ENCODE data around the gene DNASE1L1. TPM values are rescaled to one million over a fixed set of nuclear protein-coding genes. Genes with fewer than 3 reads are reported as not detected.

The DNASE1L1 gene
- total and polyA plus RNA-seq, 2 of the 13 experiments (the other 11 are each of a cell fraction or from before 2014, with no cell fraction given) = 4.7 to 12.3 TPM

DNA sequence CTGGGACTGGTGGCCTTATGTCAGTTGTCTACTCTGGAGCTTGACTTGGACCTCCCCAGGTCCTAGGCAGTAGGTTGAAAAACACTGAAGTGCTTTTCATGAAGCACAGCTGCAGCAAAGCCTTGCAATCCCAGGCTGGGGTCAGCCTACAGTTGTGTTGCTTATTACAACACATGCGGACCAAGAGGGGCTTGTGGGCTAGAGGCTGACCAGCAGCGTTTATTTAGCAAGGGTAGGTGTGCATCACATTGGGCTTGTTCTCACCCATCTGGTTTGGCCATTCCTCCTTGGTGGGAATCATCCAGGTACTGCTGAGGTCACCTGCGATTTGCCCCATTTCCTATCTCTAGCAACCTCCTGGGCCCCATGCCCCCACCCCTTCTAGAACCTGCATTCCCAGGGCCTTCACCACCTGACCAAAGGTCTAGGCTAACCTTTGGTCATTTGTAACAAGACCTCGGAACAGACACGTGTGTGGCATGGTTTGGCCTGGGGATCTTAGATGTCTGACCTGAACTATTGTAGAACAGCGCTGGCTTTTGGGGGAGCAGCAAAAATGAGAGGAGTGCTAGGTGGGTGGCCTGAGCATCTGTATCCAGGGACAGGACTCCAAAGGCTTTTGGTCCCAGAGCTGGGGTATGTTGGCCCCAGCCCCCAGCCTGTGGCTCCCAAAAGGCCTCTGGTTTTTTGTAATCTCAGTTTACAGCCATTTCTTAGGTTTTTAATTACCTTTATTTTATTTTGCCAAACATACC lies 7.8 kb downstream of the DNASE1L1 start (continued):
- no peak for TF ChIP-seq ZNF615 (CRISPR knock-in tag; IDR thresholded peaks at IDR 0.05; ENCODE audit: borderline replicate concordance)
- TF ChIP-seq JUNB (CRISPR knock-in tag; IDR thresholded peaks at IDR 0.05; ENCODE audit: borderline replicate concordance) = no peak
- TF ChIP-seq WIZ (CRISPR knock-in tag; IDR thresholded peaks at IDR 0.05) = no peak
- TF ChIP-seq ZBTB42 (CRISPR knock-in tag; IDR thresholded peaks at IDR 0.05) = no peak
- TF ChIP-seq, protein P1, sequence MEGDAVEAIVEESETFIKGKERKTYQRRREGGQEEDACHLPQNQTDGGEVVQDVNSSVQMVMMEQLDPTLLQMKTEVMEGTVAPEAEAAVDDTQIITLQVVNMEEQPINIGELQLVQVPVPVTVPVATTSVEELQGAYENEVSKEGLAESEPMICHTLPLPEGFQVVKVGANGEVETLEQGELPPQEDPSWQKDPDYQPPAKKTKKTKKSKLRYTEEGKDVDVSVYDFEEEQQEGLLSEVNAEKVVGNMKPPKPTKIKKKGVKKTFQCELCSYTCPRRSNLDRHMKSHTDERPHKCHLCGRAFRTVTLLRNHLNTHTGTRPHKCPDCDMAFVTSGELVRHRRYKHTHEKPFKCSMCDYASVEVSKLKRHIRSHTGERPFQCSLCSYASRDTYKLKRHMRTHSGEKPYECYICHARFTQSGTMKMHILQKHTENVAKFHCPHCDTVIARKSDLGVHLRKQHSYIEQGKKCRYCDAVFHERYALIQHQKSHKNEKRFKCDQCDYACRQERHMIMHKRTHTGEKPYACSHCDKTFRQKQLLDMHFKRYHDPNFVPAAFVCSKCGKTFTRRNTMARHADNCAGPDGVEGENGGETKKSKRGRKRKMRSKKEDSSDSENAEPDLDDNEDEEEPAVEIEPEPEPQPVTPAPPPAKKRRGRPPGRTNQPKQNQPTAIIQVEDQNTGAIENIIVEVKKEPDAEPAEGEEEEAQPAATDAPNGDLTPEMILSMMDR (CRISPR knock-in tag; IDR thresholded peaks at IDR 0.05) = no peak
- TF ChIP-seq, protein P2, sequence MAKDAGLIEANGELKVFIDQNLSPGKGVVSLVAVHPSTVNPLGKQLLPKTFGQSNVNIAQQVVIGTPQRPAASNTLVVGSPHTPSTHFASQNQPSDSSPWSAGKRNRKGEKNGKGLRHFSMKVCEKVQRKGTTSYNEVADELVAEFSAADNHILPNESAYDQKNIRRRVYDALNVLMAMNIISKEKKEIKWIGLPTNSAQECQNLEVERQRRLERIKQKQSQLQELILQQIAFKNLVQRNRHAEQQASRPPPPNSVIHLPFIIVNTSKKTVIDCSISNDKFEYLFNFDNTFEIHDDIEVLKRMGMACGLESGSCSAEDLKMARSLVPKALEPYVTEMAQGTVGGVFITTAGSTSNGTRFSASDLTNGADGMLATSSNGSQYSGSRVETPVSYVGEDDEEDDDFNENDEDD (CRISPR knock-in tag; IDR thresholded peaks at IDR 0.05; ENCODE audit: borderline replicate concordance) = peak; percentile 36; the same call in 1 of the 2 replicates
- no peak for TF ChIP-seq CBX1 (IDR thresholded peaks at IDR 0.05; ENCODE audit: low read depth)
- peak; percentile 18; the same call in 1 of the 2 replicates for TF ChIP-seq RXRB (CRISPR knock-in tag; IDR thresholded peaks at IDR 0.05; ENCODE audit: borderline replicate concordance)
- no peak for TF ChIP-seq RFX1 (IDR thresholded peaks at IDR 0.05)
- TF ChIP-seq ZNF724P (CRISPR knock-in tag; IDR thresholded peaks at IDR 0.05; ENCODE audit: borderline replicate concordance) = 0 out of 2 replicates have a peak, but pooled peaks have one; percentile 31
- TF ChIP-seq, protein P3, sequence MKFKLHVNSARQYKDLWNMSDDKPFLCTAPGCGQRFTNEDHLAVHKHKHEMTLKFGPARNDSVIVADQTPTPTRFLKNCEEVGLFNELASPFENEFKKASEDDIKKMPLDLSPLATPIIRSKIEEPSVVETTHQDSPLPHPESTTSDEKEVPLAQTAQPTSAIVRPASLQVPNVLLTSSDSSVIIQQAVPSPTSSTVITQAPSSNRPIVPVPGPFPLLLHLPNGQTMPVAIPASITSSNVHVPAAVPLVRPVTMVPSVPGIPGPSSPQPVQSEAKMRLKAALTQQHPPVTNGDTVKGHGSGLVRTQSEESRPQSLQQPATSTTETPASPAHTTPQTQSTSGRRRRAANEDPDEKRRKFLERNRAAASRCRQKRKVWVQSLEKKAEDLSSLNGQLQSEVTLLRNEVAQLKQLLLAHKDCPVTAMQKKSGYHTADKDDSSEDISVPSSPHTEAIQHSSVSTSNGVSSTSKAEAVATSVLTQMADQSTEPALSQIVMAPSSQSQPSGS (CRISPR knock-in tag; IDR thresholded peaks at IDR 0.05) = no peak
- TF ChIP-seq PRMT3 (CRISPR knock-in tag; IDR thresholded peaks at IDR 0.05; ENCODE audit: borderline replicate concordance, low read depth) = no peak
- no peak for TF ChIP-seq HMGA1 (CRISPR knock-in tag; conservative IDR thresholded peaks at IDR 0.05)
- TF ChIP-seq ZBTB20 (CRISPR knock-in tag; IDR thresholded peaks at IDR 0.05; ENCODE audit: borderline replicate concordance, low read depth) = no peak
- TF ChIP-seq, protein P4, sequence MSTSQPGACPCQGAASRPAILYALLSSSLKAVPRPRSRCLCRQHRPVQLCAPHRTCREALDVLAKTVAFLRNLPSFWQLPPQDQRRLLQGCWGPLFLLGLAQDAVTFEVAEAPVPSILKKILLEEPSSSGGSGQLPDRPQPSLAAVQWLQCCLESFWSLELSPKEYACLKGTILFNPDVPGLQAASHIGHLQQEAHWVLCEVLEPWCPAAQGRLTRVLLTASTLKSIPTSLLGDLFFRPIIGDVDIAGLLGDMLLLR (CRISPR knock-in tag; IDR thresholded peaks at IDR 0.05) = no peak
- TF ChIP-seq TBP (CRISPR knock-in tag; IDR thresholded peaks at IDR 0.05) = no peak
- TF ChIP-seq, protein P5, sequence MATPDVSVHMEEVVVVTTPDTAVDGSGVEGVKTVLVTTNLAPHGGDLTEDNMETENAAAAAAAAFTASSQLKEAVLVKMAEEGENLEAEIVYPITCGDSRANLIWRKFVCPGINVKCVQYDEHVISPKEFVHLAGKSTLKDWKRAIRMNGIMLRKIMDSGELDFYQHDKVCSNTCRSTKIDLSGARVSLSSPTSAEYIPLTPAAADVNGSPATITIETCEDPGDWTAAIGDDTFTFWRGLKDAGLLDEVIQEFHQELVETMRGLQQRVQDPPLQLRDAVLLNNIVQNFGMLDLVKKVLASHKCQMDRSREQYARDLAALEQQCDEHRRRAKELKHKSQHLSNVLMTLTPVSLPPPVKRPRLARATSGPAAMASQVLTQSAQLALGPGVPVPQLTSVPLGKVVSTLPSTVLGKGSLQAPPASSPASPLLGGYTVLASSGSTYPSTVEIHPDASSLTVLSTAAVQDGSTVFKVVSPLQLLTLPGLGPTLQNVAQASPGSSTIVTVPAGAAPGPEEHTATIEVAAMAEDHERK (CRISPR knock-in tag; IDR thresholded peaks at IDR 0.05; ENCODE audit: low read depth) = no peak
- no peak for TF ChIP-seq TP53 (CRISPR knock-in tag; conservative IDR thresholded peaks at IDR 0.05)
- TF ChIP-seq XRCC5 (optimal IDR thresholded peaks at IDR 0.05; ENCODE audit: low read length) = no peak
- TF ChIP-seq, protein P6, sequence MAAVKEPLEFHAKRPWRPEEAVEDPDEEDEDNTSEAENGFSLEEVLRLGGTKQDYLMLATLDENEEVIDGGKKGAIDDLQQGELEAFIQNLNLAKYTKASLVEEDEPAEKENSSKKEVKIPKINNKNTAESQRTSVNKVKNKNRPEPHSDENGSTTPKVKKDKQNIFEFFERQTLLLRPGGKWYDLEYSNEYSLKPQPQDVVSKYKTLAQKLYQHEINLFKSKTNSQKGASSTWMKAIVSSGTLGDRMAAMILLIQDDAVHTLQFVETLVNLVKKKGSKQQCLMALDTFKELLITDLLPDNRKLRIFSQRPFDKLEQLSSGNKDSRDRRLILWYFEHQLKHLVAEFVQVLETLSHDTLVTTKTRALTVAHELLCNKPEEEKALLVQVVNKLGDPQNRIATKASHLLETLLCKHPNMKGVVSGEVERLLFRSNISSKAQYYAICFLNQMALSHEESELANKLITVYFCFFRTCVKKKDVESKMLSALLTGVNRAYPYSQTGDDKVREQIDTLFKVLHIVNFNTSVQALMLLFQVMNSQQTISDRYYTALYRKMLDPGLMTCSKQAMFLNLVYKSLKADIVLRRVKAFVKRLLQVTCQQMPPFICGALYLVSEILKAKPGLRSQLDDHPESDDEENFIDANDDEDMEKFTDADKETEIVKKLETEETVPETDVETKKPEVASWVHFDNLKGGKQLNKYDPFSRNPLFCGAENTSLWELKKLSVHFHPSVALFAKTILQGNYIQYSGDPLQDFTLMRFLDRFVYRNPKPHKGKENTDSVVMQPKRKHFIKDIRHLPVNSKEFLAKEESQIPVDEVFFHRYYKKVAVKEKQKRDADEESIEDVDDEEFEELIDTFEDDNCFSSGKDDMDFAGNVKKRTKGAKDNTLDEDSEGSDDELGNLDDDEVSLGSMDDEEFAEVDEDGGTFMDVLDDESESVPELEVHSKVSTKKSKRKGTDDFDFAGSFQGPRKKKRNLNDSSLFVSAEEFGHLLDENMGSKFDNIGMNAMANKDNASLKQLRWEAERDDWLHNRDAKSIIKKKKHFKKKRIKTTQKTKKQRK (IDR thresholded peaks at IDR 0.05; ENCODE audit: low read length) = no peak

All from HepG2 (cell line).